ENCODE measurements around the gene MXI1. TPM values are rescaled to one million over a fixed set of nuclear protein-coding genes. Genes with fewer than 3 reads are reported as not detected.

MXI1 gene
- total RNA-seq, 1 donor from 2014 or later = 49.8 TPM

DNA sequence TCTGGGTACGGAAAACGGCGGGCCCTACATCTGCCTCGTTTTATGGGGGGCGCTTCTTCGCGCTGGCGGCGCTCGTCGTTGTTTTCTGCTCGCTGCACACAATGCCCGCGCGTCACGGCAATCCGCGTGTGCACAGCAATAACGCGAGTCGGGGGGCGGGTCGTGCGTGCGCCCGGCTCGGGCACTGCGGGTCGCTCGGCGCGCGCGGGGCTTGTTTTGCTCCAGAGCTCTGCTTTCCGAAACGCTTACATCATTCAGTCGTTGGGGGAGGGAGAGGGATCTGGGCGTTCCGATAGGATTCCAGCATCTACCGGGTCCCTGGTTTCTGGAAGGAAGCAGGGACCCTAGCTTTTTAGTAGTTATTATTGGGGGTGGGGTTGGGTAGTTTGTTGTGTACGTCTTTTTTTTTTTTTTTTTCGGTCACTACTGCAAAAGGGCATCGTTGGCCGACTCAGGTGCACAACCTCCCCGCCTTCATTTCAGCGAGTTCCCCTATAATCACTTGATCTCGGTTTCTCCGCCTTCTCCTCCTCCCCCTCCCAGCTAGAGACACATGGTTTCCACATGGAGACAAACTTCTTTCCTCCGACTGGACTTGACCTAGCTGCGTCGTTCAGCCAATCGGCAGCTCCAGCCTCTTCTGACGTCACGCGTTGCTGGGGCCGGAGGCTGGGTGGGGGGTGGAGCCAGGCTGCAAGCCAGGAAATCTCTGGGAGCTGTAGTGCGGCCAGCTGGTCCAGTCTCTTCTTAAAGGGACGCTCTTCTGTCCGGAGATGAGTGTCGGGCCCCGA, 3.5 kb downstream of the MXI1 start:
- H3K4me1 ChIP-seq = peaks cover 20% of the 10 kb centered on the region
- peak overlapping the region; percentile 98 for H3K27ac ChIP-seq
- intact Hi-C loops (cut with DNase I) = loop anchor here (2.0 to 10.0 kb wide), 2 partner anchors 16 to 354 kb away; partner anchors contain the start of gene SMC3
- TF ChIP-seq POLR2A (IDR thresholded peaks at IDR 0.05) (peak in 1 of 2 donors; percentile 84), POLR2AphosphoS5 (IDR thresholded peaks at IDR 0.05; ENCODE audit: insufficient read depth in 1 of 2, low read depth in 1 of 2) (peak; percentile 91 to 95)
- TF ChIP-seq, protein P1, sequence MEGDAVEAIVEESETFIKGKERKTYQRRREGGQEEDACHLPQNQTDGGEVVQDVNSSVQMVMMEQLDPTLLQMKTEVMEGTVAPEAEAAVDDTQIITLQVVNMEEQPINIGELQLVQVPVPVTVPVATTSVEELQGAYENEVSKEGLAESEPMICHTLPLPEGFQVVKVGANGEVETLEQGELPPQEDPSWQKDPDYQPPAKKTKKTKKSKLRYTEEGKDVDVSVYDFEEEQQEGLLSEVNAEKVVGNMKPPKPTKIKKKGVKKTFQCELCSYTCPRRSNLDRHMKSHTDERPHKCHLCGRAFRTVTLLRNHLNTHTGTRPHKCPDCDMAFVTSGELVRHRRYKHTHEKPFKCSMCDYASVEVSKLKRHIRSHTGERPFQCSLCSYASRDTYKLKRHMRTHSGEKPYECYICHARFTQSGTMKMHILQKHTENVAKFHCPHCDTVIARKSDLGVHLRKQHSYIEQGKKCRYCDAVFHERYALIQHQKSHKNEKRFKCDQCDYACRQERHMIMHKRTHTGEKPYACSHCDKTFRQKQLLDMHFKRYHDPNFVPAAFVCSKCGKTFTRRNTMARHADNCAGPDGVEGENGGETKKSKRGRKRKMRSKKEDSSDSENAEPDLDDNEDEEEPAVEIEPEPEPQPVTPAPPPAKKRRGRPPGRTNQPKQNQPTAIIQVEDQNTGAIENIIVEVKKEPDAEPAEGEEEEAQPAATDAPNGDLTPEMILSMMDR (IDR thresholded peaks at IDR 0.05) = no peak
- no peaks in the 10 kb centered on the region for H3K9me3 ChIP-seq
- peak in 1 of 2 donors; percentile 99 for DNase-seq (ENCODE audit: extremely low spot score in 2 of 2)
- H3K4me3 ChIP-seq = peak overlapping the region; percentile 78 to 83
- H3K36me3 ChIP-seq = no peaks in the 10 kb centered on the region
- no peaks in the 10 kb centered on the region for H3K27me3 ChIP-seq

DNA sequence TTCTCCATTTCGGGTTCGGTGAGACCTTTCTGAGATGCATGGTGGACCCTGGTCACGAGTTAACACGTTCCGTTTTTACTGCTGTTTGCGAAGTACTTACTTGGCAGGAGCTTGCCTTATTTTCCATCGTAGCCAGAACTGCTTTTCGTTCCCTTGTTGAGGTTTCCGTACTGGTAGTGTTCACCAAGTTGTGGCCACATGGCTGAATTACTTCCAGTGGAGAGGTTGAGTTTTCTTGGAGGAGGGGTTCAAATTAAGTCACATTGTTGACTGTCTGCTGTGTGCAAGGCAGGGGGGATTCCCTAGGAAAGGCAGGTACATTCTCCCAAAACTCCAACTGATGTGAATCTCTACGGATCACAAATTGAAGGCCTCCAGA, 4.0 kb downstream of the MXI1 start:
- no peak for DNase-seq (ENCODE audit: extremely low spot score in 2 of 2)
- H3K36me3 ChIP-seq = no peaks in the 10 kb centered on the region
- intact Hi-C loops (cut with DNase I) = loop anchor here (2.0 to 10.0 kb wide), 2 partner anchors 15 to 353 kb away; partner anchors contain the start of gene SMC3
- H3K27ac ChIP-seq = peak overlapping the region; percentile 98
- H3K4me1 ChIP-seq = peaks cover 20% of the 10 kb centered on the region
- TF ChIP-seq POLR2A (IDR thresholded peaks at IDR 0.05) = peak in 1 of 2 donors; percentile 44
- TF ChIP-seq, protein P1 (IDR thresholded peaks at IDR 0.05) = no peak
- H3K27me3 ChIP-seq = no peaks in the 10 kb centered on the region
- peak overlapping the region; percentile 78 to 83 for H3K4me3 ChIP-seq
- H3K9me3 ChIP-seq = no peaks in the 10 kb centered on the region

DNA sequence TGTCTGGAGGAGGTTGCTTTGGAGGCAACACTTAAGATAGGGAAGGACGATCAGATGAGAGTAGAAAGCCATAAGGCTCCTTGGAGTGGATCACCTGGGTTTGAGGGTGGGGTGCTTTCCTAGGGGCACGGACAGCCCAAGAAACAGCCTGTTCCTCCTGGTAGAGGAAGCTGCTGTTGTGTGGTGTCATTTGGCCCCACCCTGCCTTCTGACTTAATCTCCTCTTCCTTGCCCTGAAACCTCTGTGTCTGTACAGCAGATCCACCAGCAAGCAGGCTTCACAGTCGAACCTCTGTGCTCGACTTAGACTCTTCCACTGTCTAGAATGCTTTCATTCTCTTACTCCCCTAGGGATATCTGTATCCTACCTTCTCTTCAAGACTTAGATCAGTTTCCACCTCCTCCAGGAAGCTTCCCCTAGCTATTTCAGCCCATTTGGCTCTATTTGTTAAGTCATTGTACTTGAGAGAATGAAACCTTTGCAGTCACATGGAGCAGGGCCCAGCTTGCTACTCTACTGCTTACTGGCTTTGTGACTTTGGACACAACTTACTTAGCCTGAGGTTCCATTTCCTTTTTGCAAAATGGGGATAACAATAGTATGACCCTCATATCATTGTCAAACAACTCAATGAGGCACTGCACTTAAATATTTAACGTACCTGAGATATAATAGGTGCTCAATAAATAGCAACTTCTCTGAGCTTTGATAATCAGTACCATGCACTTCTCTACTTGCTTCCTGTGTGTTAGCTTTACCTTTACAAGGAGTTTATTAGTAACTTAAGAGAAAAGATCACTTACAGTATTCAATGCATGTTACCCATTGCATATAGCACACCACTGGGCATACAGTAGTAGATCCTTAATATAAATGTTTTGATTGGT, 5.0 kb downstream of the MXI1 start:
- Histone ChIP-seq H3K36me3 (no peaks in the 10 kb centered on the region), H3K4me1 (peaks cover 13% of the 10 kb centered on the region), H3K27ac (peak overlapping the region; percentile 98), H3K9me3 (no peaks in the 10 kb centered on the region), H3K4me3 (no peak overlapping the region), H3K27me3 (no peaks in the 10 kb centered on the region)
- TF ChIP-seq POLR2A (IDR thresholded peaks at IDR 0.05) = peak in 1 of 2 donors; percentile 34
- peak in 1 of 2 donors; percentile 27 for TF ChIP-seq POLR2AphosphoS5 (IDR thresholded peaks at IDR 0.05; ENCODE audit: insufficient read depth in 1 of 2, low read depth in 1 of 2)
- TF ChIP-seq, protein P1 (IDR thresholded peaks at IDR 0.05) = no peak
- no peak for DNase-seq (ENCODE audit: extremely low spot score in 2 of 2)
- intact Hi-C loops (cut with DNase I) = loop anchor here (10.0 kb wide), 1 partner anchor 352 kb away; the partner anchor contains the start of gene SMC3

- H3K27me3 ChIP-seq = no peaks in the 10 kb centered on the region
- intact Hi-C loops (cut with DNase I) = loop anchor here (10.0 kb wide), 1 partner anchor 350 kb away; the partner anchor contains the start of gene SMC3
- TF ChIP-seq, protein P1 (IDR thresholded peaks at IDR 0.05) = no peak
- TF ChIP-seq POLR2A (IDR thresholded peaks at IDR 0.05) (no peak), POLR2AphosphoS5 (IDR thresholded peaks at IDR 0.05; ENCODE audit: insufficient read depth in 1 of 2, low read depth in 1 of 2) (no peak)
- H3K4me1 ChIP-seq = peaks cover 13% of the 10 kb centered on the region
- DNase-seq (ENCODE audit: extremely low spot score in 2 of 2) = no peak
- H3K27ac ChIP-seq = no peak overlapping the region
- no peaks in the 10 kb centered on the region for H3K36me3 ChIP-seq
- H3K9me3 ChIP-seq = no peaks in the 10 kb centered on the region
- no peak overlapping the region for H3K4me3 ChIP-seq
These were observed 7.0 kb downstream of the MXI1 start for GRCh38 chr10:110214371-110214826.
